Astrocyte (in vitro differentiated cells and primary cell): ENCODE results near the gene LASP1NB.

Source experiments
- DNase-seq: peaks from one replicate; pipeline ENCODE4 v3.0.0-alpha.2; 2010; ENCODE audit warnings: low read depth
- FAIRE-seq: peaks from 2 replicates; lab custom pipeline; 2011; peaks lifted over from hg19 to GRCh38; lab: Jason Lieb, UNC
- H2AFZ ChIP-seq: 2 replicates; pipeline ENCODE4 v1.6.0; 2012; ENCODE audit warnings: low read depth, low read length, inconsistent platforms
- H3K27ac ChIP-seq: 2 replicates; pipeline ENCODE4 v1.5.1; 2011; ENCODE audit warnings: low read depth, low read length, inconsistent platforms
- H3K27me3 ChIP-seq: 2 replicates; pipeline ENCODE4 v1.6.0; 2011; ENCODE audit warnings: low read length, inconsistent platforms; ENCODE audit not compliant: insufficient read depth
- H3K36me3 ChIP-seq: 2 replicates; pipeline ENCODE4 v1.5.1; 2011; ENCODE audit warnings: low read length, inconsistent platforms; ENCODE audit not compliant: insufficient read depth
- H3K4me1 ChIP-seq: 2 replicates; pipeline ENCODE4 v1.5.1; 2011; ENCODE audit warnings: low read length, inconsistent platforms; ENCODE audit not compliant: insufficient read depth
- H3K4me2 ChIP-seq: 2 replicates; pipeline ENCODE4 v1.6.0; 2012; ENCODE audit warnings: low read length, inconsistent platforms
- H3K4me3 ChIP-seq: 2 replicates; pipeline ENCODE4 v1.5.1; 2011; ENCODE audit warnings: low read depth, mild to moderate bottlenecking, low read length, inconsistent platforms; ENCODE audit not compliant: insufficient read depth
- H3K79me2 ChIP-seq: 2 replicates; pipeline ENCODE4 v1.6.0; 2012; ENCODE audit warnings: mild to moderate bottlenecking, low read length, inconsistent platforms; ENCODE audit not compliant: insufficient read depth
- H3K9ac ChIP-seq: 2 replicates; pipeline ENCODE4 v1.6.0; 2012; ENCODE audit warnings: mild to moderate bottlenecking, low read length, inconsistent platforms
- H3K9me3 ChIP-seq: 2 replicates; pipeline ENCODE4 v1.5.1; 2012; ENCODE audit warnings: low read depth, mild to moderate bottlenecking, low read length, inconsistent platforms; ENCODE audit not compliant: insufficient read depth
- H4K20me1 ChIP-seq: 2 replicates; pipeline ENCODE4 v1.6.0; 2012; ENCODE audit warnings: low read length, inconsistent platforms; ENCODE audit not compliant: insufficient read depth
- H3K27ac Mint-ChIP-seq: one replicate; pipeline ENCODE4 v1.8.0; 2021; ENCODE audit warnings: mild to moderate bottlenecking, mixed read lengths; ENCODE audit not compliant: unreplicated experiment
- H3K27me3 Mint-ChIP-seq: one replicate; pipeline ENCODE4 v1.8.0; 2021; ENCODE audit warnings: low read depth, mixed read lengths; ENCODE audit not compliant: unreplicated experiment
- H3K36me3 Mint-ChIP-seq: one replicate; pipeline ENCODE4 v1.8.0; 2021; ENCODE audit warnings: low read depth, mixed read lengths; ENCODE audit not compliant: unreplicated experiment
- H3K4me1 Mint-ChIP-seq: one replicate; pipeline ENCODE4 v1.8.0; 2021; ENCODE audit warnings: low read depth, mixed read lengths; ENCODE audit not compliant: unreplicated experiment
- H3K4me3 Mint-ChIP-seq: one replicate; pipeline ENCODE4 v1.8.0; 2021; ENCODE audit warnings: mild to moderate bottlenecking, moderate library complexity, mixed read lengths; ENCODE audit not compliant: unreplicated experiment
- H3K9me3 Mint-ChIP-seq: one replicate; pipeline ENCODE4 v1.8.0; 2021; ENCODE audit warnings: mild to moderate bottlenecking, mixed read lengths; ENCODE audit not compliant: unreplicated experiment
- CTCF ChIP-seq: IDR thresholded peaks from 2 replicates; pipeline ENCODE4 v1.5.1; 2011; ENCODE audit warnings: low read depth, mild to moderate bottlenecking, inconsistent platforms, low read length, moderate library complexity; ENCODE audit not compliant: insufficient read depth
- EZH2 ChIP-seq: IDR thresholded peaks from 2 replicates; pipeline ENCODE4 v1.6.1; 2012; ENCODE audit warnings: mild to moderate bottlenecking, low read length, inconsistent platforms; ENCODE audit not compliant: insufficient read depth

Gene LASP1NB

GRCh38 chr17:38939987-38940386, 14.6 kb downstream of the LASP1NB start:
- H3K36me3 ChIP-seq: no peaks in the 10 kb centered on the region
- H3K27me3 Mint-ChIP-seq: peaks cover 2% of the 10 kb centered on the region
- H3K9ac ChIP-seq: no peak overlapping the region
- TF ChIP-seq EZH2 (no peak), CTCF (no peak)
- no peaks in the 10 kb centered on the region for H3K9me3 Mint-ChIP-seq
- no peak overlapping the region for H2AFZ ChIP-seq
- H3K79me2 ChIP-seq: no peaks in the 10 kb centered on the region
- H3K27ac ChIP-seq: no peak overlapping the region
- H3K27ac Mint-ChIP-seq: no peak overlapping the region
- H4K20me1 ChIP-seq: no peaks in the 10 kb centered on the region
- DNase-seq: no peak
- no peak overlapping the region for H3K4me2 ChIP-seq
- no peaks in the 10 kb centered on the region for H3K27me3 ChIP-seq
- no peak for FAIRE-seq
- H3K4me1 ChIP-seq: no peaks in the 10 kb centered on the region
- H3K4me1 Mint-ChIP-seq: no peaks in the 10 kb centered on the region
- H3K36me3 Mint-ChIP-seq: no peaks in the 10 kb centered on the region
- no peak overlapping the region for H3K4me3 Mint-ChIP-seq
- H3K4me3 ChIP-seq: no peak overlapping the region
- H3K9me3 ChIP-seq: no peaks in the 10 kb centered on the region

- FAIRE-seq (no peak), DNase-seq (no peak)
- no peak overlapping the region for H3K4me3 Mint-ChIP-seq
- H3K4me1 ChIP-seq: no peaks in the 10 kb centered on the region
- no peak overlapping the region for H3K4me3 ChIP-seq
- no peaks in the 10 kb centered on the region for H3K4me1 Mint-ChIP-seq
- no peak overlapping the region for H2AFZ ChIP-seq
- no peak overlapping the region for H3K27ac Mint-ChIP-seq
- H3K36me3 ChIP-seq: no peaks in the 10 kb centered on the region
- no peak overlapping the region for H3K9ac ChIP-seq
- no peak for TF ChIP-seq EZH2
- TF ChIP-seq CTCF: no peak
- H3K27ac ChIP-seq: no peak overlapping the region
- no peaks in the 10 kb centered on the region for H3K9me3 ChIP-seq
- H3K9me3 Mint-ChIP-seq: no peaks in the 10 kb centered on the region
- H4K20me1 ChIP-seq: no peaks in the 10 kb centered on the region
- no peaks in the 10 kb centered on the region for H3K36me3 Mint-ChIP-seq
- H3K27me3 ChIP-seq: no peaks in the 10 kb centered on the region
- peaks cover 2% of the 10 kb centered on the region for H3K27me3 Mint-ChIP-seq
- H3K4me2 ChIP-seq: no peak overlapping the region
- no peaks in the 10 kb centered on the region for H3K79me2 ChIP-seq
Measured at GRCh38 chr17:38940404-38940803, 15.0 kb downstream of the LASP1NB start.

GRCh38 chr17:38942696-38943334, 17.4 kb downstream of the LASP1NB start:
- H3K79me2 ChIP-seq: no peaks in the 10 kb centered on the region
- no peaks in the 10 kb centered on the region for H3K36me3 ChIP-seq
- no peak overlapping the region for H2AFZ ChIP-seq
- no peak overlapping the region for H3K9ac ChIP-seq
- H3K9me3 ChIP-seq: no peaks in the 10 kb centered on the region
- no peak for FAIRE-seq
- Mint-ChIP-seq H3K36me3 (no peaks in the 10 kb centered on the region), H3K4me3 (no peak overlapping the region), H3K27me3 (no peaks in the 10 kb centered on the region), H3K27ac (no peak overlapping the region), H3K4me1 (no peaks in the 10 kb centered on the region), H3K9me3 (no peaks in the 10 kb centered on the region)
- no peaks in the 10 kb centered on the region for H4K20me1 ChIP-seq
- H3K4me2 ChIP-seq: no peak overlapping the region
- TF ChIP-seq CTCF (no peak), EZH2 (no peak)
- H3K27ac ChIP-seq: no peak overlapping the region
- no peaks in the 10 kb centered on the region for H3K27me3 ChIP-seq
- no peaks in the 10 kb centered on the region for H3K4me1 ChIP-seq
- no peak overlapping the region for H3K4me3 ChIP-seq
- DNase-seq: no peak
